ENCODE measurements around the gene CRB3.

CRB3 gene

DNA sequence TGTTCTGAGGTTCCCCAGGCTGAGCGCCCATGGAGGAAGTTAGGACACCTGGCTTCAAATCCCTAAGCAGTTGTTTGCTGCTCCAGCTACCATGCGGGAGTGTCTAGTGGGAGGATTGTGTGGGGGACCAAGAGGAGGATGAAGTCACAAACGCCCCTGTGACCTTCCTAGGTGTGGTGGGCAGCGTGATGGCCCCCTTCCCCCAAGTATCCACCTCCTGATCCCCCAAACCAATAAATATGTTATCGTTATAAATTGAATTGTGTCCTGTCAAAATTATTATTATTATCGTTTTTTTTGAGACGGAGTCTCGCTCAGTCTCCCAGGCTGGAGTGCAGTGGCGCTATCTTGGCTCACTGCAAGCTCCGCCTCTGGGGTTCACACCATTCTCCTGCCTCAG, 30.4 kb upstream of the CRB3 start, which contains the start of gene SLC25A41:
SLC25A41 (minus strand) TSS at position 101 of the 400 bp plus-strand sequence; CDS start at position 31, 70 bp downstream.
- DNase-seq: no peak

DNA sequence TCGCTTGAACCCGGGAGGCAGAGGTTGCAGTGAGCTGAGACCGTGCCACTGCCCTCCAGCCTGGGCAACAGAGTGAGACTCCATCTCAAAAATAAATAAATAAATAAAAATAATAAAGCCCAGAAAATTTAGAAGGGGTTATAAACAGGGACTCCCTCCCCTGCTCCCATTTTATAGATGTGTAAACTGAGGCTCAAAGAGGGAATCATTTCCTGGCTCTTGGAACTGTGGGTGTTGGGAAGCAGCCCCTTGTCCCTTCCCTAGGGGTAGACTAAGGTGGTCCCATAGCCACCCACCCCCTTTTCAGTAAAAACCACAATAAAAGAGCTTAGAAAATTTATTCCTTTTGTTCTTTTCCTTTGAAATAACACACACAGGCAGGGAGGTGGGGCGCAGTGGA, 24.3 kb upstream of the CRB3 start:
- no peak for DNase-seq

DNA sequence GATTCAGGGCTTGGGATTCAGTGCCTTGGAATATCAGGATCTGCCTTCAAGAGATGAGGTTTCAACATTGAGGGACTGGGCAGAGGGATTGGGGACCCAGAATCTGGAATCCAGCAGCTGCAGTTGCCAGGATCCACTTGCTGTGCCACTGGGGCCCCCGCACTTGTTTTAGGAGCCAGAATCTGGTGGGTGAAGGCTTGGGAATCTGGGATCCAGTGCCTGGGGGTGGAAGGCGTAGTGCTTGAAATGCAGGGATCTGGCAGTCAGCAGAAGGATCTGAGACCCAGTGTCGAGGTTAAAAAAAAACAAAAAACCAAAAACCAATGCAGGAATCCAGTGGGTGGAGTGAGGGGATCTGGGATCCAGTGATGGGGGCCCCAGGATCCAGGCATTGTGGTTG, 23.2 kb upstream of the CRB3 start:
- DNase-seq: no peak

DNA sequence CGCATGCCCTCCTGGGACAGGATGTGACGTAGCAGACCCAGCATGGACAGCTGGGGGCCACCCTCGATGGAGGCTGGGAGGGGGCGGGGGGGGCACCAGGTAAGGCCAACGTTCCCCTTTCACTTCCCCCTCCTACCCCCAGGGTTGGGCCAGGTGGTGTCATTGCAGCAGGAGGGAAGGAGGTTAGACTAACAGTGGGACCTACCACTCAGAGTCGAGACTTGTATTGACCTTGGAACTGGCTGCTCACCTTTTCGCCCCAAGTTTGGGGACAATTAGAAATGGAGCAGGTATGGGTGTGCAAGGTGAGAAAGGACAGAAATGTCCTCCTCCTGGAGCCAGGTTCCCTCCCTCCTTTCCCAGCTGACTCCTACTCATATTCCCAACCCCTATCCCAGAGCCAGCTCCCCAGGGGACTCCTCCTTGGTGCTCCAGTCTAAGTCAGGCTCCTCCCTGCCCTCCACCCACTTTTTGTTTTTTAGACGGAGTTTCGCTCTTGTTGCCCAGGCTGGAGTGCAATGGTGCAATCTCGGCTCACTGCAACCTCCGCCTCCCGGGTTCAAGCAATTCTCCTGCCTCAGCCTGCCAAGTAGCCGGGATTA, 21.9 kb upstream of the CRB3 start:
- no peak for DNase-seq

DNA sequence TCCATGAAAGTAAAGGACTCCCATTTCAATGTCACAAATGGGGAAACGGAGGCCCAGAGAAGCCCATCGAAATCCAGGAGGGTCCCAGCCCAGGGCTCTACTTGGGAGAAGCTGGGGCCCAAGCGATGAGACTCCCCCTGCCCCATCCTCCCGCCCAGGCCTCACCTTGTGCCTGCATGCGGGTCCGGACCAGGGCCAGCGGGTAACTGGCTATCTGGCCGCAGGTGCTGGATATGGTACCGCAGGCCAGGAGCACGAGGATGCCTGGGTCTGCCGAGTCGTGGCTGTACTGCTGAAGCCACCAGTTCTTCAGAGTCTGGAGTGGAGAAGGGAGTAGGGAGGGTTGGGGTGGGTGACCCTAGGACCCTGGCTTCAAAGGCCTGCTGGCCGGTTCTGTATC, 20.1 kb upstream of the CRB3 start:
- DNase-seq: no peak

DNA sequence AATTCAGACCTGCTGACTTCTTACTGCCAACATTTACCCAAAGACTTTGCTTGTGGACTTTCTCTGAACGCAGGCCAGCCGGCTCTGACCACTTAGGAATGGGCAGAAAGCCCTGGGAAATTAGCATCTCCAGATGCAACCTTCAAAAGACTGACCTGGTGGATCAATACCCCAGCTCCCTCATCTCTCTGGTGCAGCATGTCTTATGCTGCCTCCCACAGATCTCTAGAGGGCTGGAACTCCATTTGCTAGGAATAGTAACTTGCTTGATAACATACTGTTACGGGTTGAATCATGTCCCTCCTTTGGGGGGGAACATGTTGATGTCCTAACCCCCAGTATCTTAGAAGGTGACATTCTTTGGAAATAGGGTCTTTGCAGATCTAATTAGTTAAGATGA, 17.6 kb upstream of the CRB3 start:
- DNase-seq: no peak

DNA sequence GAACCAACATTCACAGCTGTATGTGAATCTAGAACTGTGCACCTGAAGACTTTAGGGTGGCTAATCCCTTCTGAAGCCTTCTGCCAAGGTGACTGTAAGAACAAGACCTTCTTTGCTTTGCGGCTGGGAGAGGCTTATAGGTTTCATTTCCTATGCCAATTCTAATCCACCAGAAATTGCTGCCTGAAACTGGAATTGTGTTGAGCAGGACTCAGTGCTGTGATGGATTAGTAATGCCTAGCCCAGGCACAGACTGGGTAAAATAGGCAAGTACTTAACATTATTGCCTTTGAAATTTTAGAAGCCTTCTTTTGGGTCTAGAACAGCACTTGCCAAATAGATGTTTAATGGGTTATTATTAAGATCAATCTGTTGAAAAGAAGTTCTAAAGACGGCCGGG, 16.0 kb upstream of the CRB3 start:
- DNase-seq: no peak

DNA sequence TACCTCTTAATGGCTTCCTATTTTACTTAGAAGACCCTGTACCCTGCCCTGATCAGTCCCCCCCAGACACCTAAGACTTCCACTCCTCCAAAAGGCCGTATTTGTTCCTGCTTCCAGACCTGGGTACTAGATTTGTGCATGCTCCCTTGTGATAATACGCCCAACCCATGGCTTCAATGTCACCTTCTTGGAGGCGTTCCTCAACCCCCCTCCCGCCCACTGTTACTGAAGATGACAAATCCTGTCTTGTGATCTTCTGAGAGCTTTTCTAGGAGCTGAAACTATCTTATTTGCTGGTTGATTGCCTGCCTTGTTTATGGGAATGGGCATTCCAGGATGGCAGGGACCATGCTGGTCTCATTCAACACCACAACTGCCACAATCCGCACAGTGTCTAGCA, 13.9 kb upstream of the CRB3 start:
- no peak for DNase-seq

DNA sequence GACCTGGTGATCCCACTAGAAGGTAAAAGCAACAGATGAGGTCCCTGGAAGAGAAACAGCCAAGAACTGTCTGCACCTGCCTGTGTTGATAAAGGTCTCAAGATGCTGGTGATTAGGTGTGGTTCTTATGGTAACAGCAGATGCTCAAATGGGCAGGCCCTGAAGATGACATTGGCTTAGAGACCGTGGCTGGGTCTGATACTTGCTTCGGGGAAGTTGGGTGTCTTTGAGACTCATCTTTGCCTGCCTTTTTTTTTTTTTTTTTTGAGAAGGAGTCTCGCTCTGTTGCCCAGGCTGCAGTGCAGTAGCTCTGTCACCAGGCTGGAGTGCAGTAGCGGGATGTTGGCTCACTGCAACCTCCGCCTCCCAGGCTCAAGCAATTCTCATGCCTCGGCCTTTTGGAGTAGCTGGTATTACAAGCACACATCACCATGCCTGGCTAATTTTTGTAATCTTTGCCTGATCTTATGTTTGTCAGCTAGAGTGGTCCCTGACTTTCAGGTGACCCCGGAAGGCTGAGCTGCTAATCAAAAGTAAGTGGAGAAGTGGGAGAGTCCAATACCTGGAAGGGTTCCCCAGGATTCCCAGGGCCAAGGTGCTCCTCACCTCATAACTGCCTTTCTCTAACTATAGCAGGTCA, 12.4 kb upstream of the CRB3 start:
- DNase-seq: no peak

DNA sequence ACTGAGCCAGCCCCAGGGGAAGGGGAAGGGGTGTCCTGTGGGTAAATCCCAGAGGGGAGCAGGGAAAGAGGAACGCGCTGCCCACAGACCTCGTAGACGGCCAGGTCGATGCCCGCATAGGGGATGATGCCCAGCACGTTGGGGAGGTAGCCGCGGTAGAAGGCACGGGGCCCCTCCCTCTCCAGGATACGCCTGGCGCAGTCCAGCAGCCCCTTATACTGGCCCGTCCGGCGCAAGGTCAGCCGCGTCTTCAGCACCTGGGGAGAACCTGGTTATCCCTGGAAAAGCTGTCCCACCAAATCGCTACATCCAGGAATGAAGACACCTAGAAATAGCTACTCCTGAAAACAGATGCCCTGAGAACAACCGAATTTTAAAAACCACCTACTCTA, 11.9 kb upstream of the CRB3 start:
- no peak for DNase-seq

DNA sequence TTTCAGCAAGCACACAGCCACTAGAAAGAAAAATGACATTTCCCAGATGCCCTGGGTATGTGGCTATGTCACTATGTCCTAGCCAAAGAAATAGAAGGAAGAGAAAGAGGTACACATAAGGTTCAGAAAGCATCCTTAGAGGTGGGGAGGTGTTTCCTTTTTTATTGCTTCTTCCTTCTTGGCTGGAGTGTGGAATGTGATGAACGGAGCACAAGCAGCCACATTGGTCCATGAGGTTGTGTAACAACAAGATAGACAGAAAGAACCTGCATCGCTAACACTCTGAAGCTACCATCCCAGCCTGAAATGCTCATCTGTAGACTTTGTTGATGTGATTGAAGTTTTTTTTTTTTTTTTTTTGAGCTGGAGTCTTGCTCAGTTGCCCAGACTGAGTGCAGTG, 11.2 kb upstream of the CRB3 start:
- no peak for DNase-seq

DNA sequence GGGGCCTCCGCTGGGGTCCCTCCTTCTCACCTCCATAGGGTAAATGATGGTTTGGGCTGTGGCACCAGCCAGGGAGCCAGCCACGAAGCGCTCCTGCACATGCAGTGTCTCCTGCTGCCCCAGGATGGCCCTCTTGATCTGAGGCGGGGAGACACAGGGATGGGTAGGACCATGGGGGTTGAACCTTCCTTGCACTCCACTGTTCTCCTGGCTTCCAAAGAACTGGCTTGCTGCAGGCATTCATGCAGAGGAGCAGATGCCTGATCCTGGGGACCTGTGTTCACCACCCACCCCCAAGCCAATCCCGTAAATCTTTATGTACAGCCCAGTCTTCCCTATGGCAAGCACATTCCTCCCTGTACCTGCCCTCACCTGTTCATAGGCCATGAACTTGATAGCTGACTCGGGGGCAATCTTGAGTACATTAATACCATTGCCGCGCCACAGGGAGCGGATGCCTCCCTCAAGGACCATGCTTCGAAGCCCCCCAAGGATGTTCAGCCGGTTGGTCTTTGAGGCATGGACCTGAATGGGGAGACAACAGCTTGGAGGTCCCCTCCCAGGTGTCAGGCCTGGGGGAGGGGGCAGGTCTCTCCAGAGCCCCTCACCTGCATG, 10.0 kb upstream of the CRB3 start:
- no peak for DNase-seq

DNA sequence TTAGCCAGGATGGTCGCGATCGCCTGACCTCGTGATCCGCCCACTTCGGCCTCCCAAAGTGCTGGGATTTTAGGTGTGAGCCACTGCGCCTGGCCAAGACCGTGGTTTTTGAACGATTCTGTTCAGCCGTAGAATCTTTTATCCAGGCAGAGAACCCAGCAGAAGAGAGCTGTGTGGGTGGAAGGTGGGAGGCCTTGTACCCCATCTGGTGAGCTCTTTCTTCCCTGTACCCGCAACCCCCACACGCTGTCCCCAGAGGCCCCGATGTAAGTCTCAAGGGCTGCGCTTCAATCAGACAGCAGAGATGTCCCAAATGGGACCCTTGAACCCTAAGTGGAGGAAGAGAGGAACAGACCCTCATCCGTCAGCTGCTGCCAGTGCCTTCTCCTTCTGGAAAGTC, 8.1 kb upstream of the CRB3 start:
- DNase-seq: no peak

DNA sequence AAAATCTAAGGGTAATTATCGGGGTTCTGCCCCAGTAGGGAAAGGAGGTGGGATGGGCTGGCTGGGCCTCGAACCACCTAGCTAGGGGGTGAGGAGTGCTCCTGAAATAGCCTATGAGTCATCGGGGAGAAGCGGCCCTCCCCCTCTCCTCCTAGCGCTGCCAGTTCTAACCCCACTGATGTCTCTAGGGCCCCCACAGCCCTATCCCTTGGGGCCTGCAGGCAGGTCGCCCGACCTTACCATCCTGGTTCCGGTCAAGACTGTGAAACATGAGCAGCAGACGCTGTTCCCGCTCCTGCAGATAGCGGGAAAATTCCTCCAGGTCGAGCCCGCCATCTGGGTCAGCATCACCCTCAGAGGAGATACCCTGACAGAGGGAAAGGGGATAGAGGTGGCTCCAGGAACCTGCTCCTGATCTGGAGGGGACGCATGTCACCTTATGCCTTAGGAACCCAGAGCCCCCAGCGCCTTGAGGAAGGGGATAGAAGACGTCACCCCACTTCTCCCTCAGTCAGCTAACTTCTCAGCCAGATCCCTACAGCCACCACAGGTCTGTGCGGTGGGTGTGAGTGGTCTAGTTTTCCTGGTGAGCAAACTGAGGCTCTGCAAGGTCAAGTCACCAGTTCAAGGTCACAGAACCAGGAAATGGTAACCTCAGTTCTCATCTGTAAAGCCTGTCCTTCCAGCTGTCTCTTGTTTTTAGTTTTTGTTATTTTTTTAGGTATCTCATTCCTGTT, 5.9 kb upstream of the CRB3 start:
- no peak for DNase-seq

DNA sequence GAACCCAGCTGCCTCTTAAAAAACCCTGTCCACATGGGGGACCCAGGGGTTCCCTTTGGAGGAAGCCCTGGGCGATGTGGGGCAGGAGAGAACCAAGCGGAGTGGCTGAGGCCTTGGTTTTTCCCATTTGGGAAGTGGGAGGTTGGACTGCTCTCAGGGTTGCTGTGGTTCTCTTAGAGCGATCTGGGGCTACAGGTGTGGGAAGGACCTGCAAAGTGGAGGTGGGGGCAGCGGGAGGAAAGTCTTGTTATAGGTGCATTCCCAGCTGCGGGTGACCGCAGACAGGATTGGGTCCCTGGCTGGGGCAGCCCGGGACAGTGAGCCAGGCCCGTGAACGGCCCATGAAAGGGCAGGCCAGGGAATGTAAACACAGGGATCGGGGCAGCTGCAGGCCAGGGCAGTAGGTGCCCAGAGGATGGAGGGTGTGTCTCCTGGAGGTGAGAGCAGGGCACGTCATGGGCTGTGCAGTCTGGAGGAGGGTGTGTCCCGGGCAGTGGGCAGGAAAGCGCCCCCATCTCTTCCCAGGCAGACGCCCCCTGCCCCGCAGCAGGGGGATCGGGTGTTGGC, 5.3 kb upstream of the CRB3 start:
- no peak for DNase-seq

DNA sequence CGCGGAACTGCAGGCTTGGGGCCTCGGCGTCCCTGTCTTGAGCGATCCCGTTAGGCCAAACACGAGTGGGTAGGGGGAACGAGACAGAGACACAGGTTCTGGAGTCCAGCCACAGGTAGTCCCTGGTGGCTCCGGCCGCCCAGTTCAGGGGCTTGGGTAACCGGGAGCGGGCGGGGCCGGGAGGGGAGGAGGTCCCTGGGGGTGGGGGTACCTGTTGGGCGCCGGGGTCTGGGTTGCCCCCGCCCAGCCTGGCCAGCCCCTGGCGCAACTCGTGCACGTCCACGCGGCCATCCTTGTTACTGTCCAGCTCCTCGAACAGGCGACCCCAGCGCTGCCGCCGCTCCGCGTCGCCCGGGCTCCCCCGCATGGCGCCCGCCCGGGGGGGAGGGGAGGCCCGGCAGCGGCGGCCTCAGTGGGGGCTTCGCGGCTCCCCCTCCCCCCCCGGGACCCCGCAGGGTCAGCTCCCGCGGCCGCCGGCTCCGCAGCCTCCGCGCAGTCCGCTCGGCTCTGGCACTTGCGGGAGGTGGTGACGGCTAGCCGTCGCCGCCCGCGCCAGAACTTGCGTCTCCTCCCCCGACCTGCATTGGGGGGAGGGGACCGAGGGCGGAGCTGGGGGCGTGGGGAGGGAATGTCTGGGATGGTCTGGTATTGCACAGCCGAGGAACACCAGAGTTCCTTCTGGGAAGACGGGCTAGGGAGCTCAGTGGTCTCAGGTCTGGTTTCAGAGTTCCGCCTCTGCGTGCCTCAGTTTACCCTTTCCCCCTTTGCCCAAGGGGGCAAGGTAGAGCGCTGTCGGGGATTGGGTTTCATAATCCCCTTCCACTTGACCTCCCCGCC, 4.6 kb upstream of the CRB3 start, which contains the start of gene SLC25A23:
SLC25A23 (minus strand) TSS at position 531 of the 837 bp plus-strand sequence; CDS start at position 367, 164 bp downstream.
- no peak for DNase-seq

DNA sequence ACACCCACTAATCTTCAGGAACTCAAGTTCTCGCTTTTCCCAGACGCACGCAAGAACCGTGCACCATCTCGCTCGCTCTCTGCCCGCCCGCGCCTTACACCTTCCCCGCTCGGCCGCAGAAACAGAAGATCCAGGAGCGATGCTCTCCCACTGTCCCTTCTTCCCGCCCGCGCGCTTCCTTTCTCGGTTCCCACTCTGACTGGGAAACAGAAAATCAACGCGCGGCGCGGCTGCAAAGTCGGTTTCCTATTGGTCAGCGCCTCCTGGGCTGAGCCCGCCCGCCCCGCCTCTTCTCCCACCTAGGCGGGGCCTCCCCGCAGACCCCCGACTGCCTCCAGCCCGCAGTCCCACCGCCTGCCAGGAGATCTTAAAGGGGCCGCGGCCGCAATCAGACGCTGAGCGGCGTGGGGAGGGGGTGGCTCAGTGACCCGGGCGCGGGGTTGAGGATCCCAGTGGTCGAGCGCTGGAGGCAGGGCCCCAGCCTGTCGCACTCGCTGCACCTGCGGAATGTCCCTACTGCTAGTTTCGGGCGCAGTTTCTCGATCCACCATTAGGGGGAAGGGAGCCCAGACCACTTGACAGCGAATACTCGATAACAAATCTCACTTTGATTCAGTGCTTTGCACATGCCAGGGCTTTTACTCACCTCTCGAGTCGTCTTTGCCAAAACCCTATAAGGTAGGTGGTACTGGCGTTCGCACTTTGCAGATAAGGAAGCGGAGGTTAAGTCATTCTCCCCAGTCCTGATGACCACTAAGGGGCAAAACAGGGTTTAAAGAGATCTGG, 3.8 kb upstream of the CRB3 start:
- DNase-seq: no peak

DNA sequence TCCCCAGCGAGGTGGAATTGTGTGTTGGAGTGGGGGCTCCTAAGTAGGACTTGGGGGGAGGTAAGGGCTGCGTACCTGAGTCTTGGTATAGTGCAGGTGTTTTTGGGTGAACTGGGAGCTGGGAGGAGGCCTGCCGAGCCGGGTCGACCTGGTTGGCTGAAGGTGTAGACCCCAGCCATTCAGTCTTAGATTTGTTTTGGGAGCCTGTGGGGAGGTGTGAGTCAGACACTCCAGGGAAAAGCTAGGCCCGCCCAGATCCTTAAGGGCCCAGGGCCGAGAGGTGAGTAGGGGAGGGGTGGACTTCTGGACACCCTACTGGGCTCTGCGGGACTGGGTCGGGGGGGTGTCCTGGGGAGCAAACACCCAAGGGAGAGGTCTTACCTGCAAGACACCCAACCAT, 935 bp downstream of the CRB3 start:
- no peak for DNase-seq

DNA sequence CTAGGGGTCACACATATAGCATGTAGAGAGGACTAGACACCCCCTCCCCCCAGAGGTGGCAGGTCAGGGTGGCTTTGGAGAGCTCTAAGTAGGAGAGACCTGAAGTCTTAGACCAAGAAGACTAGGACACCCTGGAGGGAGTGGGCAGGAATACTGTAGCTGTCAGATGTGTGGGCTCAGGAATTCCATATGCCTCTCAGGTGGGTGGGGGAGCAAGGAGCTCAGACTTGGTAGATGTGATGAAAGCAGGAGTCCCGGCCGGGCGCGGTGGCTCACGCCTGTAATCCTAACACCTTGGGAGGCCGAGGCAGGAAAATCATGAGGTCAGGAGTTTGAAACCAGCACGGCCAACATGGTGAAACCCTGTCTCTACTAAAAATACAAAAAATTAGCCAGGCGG, 1.6 kb downstream of the CRB3 start:
- DNase-seq: no peak

DNA sequence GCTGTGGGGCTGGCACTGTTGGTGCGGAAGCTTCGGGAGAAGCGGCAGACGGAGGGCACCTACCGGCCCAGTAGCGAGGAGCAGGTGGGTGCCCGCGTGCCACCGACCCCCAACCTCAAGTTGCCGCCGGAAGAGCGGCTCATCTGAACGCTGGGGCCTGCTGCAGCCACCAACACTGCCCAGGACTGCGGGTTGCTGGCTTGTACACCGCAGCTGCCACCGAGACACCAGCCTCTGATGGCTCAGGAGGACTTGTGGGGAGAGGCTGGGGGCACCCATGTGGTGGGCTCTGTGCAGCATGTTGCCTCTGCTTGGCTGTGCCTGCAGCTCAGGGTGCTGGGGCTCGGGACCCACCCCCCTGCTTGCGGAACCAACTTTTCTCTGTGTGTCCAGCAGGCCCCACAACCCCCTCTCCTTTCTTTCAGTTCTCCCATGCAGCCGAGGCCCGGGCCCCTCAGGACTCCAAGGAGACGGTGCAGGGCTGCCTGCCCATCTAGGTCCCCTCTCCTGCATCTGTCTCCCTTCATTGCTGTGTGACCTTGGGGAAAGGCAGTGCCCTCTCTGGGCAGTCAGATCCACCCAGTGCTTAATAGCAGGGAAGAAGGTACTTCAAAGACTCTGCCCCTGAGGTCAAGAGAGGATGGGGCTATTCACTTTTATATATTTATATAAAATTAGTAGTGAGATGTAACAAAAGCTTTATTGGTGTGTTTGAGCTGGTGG, 2.6 kb downstream of the CRB3 start:
- no peak for DNase-seq

DNA sequence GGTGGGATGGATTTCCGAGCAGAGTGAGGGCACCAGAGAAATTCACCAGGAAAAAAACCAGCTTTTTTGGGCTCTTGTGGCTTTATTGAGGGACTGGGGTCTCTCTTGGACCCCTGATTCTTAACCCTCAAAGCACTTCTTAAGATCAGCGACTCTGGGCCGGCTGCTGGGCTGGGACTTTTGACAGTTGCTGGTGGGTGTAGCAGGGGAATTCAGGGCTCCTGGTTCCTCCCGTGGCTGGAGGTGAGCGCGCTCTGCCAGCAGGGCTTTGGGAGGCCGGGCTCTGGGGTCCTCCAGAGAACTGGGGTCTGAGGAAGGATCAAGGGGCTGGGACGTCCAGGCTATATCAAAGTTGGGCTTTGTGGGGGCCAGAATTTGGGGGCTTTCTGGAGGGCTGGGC, 3.3 kb downstream of the CRB3 start:
- no peak for DNase-seq

Data from cortex of kidney (tissue), 1 donor.